B cell (primary cell): ENCODE results near the gene TET1. TPM values are rescaled to one million over a fixed set of nuclear protein-coding genes. Genes with fewer than 3 reads are reported as not detected.

Experiments
- ATAC-seq: fragments of 200-7000 bp; cut with Tn5 transposase; one replicate; pipeline ENCODE4 v1.10.0; 2021; ENCODE audit warnings: low read depth, mild to moderate bottlenecking, moderate number of reproducible peaks, moderate library complexity
- CTCF ChIA-PET: fragments of 350-600 bp; sonication (Branson Sonifier 250); formaldehyde crosslinking; loops from one replicate; lab custom pipeline; 2021; ENCODE audit warnings: antibody characterized with exemption, inconsistent platforms; lab: Charles Lee
- POLR2A ChIA-PET: fragments of 350-600 bp; sonication (Branson Sonifier 250); formaldehyde crosslinking; loops from one replicate; lab custom pipeline; 2021; ENCODE audit warnings: antibody characterized with exemption; lab: Charles Lee
- DNase-seq: peaks from one replicate; pipeline ENCODE4 v3.0.0; 2013
- H2AFZ ChIP-seq: 2 replicates; pipeline ENCODE4 v1.6.1; 2012; ENCODE audit warnings: mild to moderate bottlenecking, low read depth, low read length; ENCODE audit not compliant: insufficient read depth, poor library complexity, severe bottlenecking
- H3K27ac ChIP-seq, 2 donors: 1 replicate in 1 of 2; 2 replicates in 1 of 2; pipeline ENCODE4 v1.5.1; 2012 to 2013; ENCODE audit warnings: low read length in 2 of 2, mild to moderate bottlenecking in 2 of 2, moderate library complexity in 1 of 2
- H3K27me3 ChIP-seq, 4 experiments: fragments of 200-600 bp in 1 of 4; sonication (generic) in 1 of 4; replicated peaks in 1 of 4; 1 replicate in 2 of 4; 2 replicates in 2 of 4; pipeline versions ENCODE4 v1.6.1 to v1.7.0; 2013 to 2016; ENCODE audit warnings: low read length in 3 of 4, mild to moderate bottlenecking in 2 of 4, mixed read lengths in 1 of 4, moderate library complexity in 1 of 4; ENCODE audit not compliant: insufficient read depth in 4 of 4, control insufficient read depth in 3 of 4; ENCODE audit errors: control extremely low read depth in 1 of 4
- H3K36me3 ChIP-seq, 2 experiments: replicated peaks in 1 of 2; 1 replicate in 1 of 2; 2 replicates in 1 of 2; pipeline versions ENCODE4 v1.6.1 to v1.7.1; 2013; ENCODE audit warnings: low read length in 1 of 2; ENCODE audit not compliant: insufficient read depth in 2 of 2, control insufficient read depth in 1 of 2; ENCODE audit errors: control extremely low read depth in 1 of 2, extremely low read depth in 1 of 2
- H3K4me1 ChIP-seq, 2 donors: fragments of 200-600 bp in 1 of 2; sonication (generic) in 1 of 2; 1 replicate in 1 of 2; 2 replicates in 1 of 2; pipeline versions ENCODE4 v1.5.1 to v1.6.1; 2013 to 2017; ENCODE audit warnings: low read length in 2 of 2; ENCODE audit not compliant: control insufficient read depth in 2 of 2, insufficient read depth in 2 of 2
- H3K4me2 ChIP-seq: replicated peaks from 2 replicates; pipeline ENCODE3; 2012; ENCODE audit warnings: mild to moderate bottlenecking, low read depth, low read length; ENCODE audit not compliant: poor library complexity, severe bottlenecking
- H3K4me3 ChIP-seq, 5 experiments: fragments of 200-600 bp in 1 of 5; sonication (generic) in 1 of 5; 1 replicate in 3 of 5; 2 replicates in 2 of 5; pipeline versions ENCODE4 v1.5.1 to v1.7.0; 2011 to 2016; ENCODE audit warnings: low read length in 4 of 5, mild to moderate bottlenecking in 4 of 5, low read depth in 2 of 5, control low read depth in 1 of 5, moderate library complexity in 1 of 5; ENCODE audit not compliant: insufficient read depth in 1 of 5; ENCODE audit errors: control extremely low read depth in 1 of 5, extremely low read depth in 1 of 5
- H3K79me2 ChIP-seq: fragments of 200-600 bp; sonication (generic); one replicate; pipeline ENCODE4 v1.6.0; 2016; ENCODE audit warnings: low read length; ENCODE audit not compliant: control insufficient read depth, insufficient read depth
- H3K9ac ChIP-seq: fragments of 200-600 bp; sonication (generic); 2 replicates; pipeline ENCODE4 v1.6.1; 2017; ENCODE audit warnings: mild to moderate bottlenecking, low read length, moderate library complexity
- H3K9me3 ChIP-seq, 3 donors: one replicate each; pipeline versions ENCODE4 v1.6.1 to v1.7.1; 2013; ENCODE audit warnings: low read length in 2 of 3; ENCODE audit not compliant: control insufficient read depth in 2 of 3, insufficient read depth in 1 of 3; ENCODE audit errors: control extremely low read depth in 1 of 3
- H4K20me1 ChIP-seq: 2 replicates; pipeline ENCODE4 v1.6.0; 2012; ENCODE audit warnings: mild to moderate bottlenecking, low read length; ENCODE audit not compliant: insufficient read depth, control insufficient read depth, poor library complexity, severe bottlenecking
- H3K27ac Mint-ChIP-seq: one replicate; pipeline ENCODE4 v1.8.0; 2021; ENCODE audit warnings: mixed read lengths
- H3K27me3 Mint-ChIP-seq: one replicate; pipeline ENCODE4 v1.8.0; 2021; ENCODE audit warnings: mixed read lengths
- H3K4me1 Mint-ChIP-seq: one replicate; pipeline ENCODE4 v1.8.0; 2021; ENCODE audit warnings: mixed read lengths
- H3K4me3 Mint-ChIP-seq: one replicate; pipeline ENCODE4 v1.8.0; 2021; ENCODE audit warnings: mixed read lengths
- H3K9me3 Mint-ChIP-seq: one replicate; pipeline ENCODE4 v1.8.0; 2022; ENCODE audit warnings: mixed read lengths; ENCODE audit not compliant: insufficient read depth
- EZH2 ChIP-seq: IDR thresholded peaks from 2 replicates; pipeline ENCODE4 v1.6.1; 2012; ENCODE audit warnings: borderline replicate concordance, low read depth, mild to moderate bottlenecking, moderate library complexity, low read length; ENCODE audit not compliant: insufficient read depth, poor library complexity, severe bottlenecking
- WGBS: methylation state at CpG from one replicate; pipeline ENCODE4 v1.1.5; 2013; ENCODE audit warnings: missing lambda C conversion rate; ENCODE audit not compliant: insufficient coverage; 5-methylcytosine and 5-hydroxymethylcytosine counted together
- intact Hi-C: fragments of 100-400 bp; cut with micrococcal nuclease; formaldehyde crosslinking; loops from one replicate; pipeline ENCODE4 v1.10.0; 2022
- polyA plus RNA-seq: library from polyadenylated mRNA; depleted of rRNA; stranded (reverse); fragments of >200 nt; gene quantifications from 2 replicates; pipeline ENCODE4 v1.2.3, GENCODE V29; 2012
- total RNA-seq, 2 donors: library from RNA; stranded (reverse); fragments of 120-200 nt in 1 of 2; gene quantifications; 1 replicate in 1 of 2; 2 replicates in 1 of 2; pipeline versions ENCODE4 v1.2.3 to v1.2.4, GENCODE V29; 2013 to 2022
- TF ChIP-seq, protein P1 (sequence below): fragments of 200-600 bp; IDR thresholded peaks from one replicate; pipeline ENCODE4 v1.8.0; 2022; ENCODE audit warnings: antibody characterized with exemption, mild to moderate bottlenecking

Gene TET1
- total and polyA plus RNA-seq, 2 donors (not counting 1 experiment from before 2014, with no cell fraction given), result 0.30 to 1.4 TPM

DNA sequence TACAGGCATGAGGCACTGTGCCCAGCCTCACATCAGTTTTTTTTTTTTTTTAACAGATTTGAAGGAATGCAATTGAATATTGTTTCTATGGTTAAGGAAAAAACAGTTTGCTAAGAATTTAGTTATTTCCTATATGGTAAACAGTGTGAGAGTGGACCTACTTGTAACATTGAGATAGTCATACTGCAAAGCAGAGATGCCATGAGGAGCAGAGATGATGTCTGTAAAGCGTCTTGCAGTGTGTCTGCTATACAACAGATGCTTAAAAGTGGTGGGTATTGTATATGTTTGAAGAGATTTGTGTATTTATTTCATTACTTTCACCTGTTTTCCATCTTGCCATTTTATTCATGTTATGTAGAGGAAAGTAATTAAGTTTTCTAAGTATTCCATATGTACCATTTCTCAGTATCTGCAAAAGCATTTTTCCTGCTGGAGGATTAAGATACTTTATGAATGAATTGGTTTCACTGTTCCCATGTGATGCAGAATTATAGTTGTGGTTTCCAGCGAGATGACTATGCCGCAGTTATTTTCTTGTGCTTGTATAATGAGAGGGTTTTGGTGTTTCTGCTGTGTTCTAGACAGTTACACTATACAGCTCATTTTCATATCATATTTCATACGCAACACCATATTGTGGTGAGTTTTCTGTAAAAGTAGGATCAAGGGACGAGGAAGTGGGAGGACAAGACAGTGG is 26.6 kb downstream of the TET1 start:
- ChIA-PET CTCF (no interaction called here), POLR2A (interaction anchor here (0.7 kb wide), 1 partner anchor 333 kb away, joined by 4 read pairs; no protein-coding TSS in a partner anchor)
- no peaks in the 10 kb centered on the region for H3K9me3 ChIP-seq
- WGBS, result 82% methylated on average over 1 of the region's 5 CpGs
- no peak for DNase-seq
- no peaks in the 10 kb centered on the region for H3K79me2 ChIP-seq
- H3K4me1 Mint-ChIP-seq, result no peaks in the 10 kb centered on the region
- intact Hi-C loops, result no loop called here
- H3K4me2 ChIP-seq, result no peak overlapping the region
- no peaks in the 10 kb centered on the region for H3K27me3 Mint-ChIP-seq
- TF ChIP-seq, protein P1, sequence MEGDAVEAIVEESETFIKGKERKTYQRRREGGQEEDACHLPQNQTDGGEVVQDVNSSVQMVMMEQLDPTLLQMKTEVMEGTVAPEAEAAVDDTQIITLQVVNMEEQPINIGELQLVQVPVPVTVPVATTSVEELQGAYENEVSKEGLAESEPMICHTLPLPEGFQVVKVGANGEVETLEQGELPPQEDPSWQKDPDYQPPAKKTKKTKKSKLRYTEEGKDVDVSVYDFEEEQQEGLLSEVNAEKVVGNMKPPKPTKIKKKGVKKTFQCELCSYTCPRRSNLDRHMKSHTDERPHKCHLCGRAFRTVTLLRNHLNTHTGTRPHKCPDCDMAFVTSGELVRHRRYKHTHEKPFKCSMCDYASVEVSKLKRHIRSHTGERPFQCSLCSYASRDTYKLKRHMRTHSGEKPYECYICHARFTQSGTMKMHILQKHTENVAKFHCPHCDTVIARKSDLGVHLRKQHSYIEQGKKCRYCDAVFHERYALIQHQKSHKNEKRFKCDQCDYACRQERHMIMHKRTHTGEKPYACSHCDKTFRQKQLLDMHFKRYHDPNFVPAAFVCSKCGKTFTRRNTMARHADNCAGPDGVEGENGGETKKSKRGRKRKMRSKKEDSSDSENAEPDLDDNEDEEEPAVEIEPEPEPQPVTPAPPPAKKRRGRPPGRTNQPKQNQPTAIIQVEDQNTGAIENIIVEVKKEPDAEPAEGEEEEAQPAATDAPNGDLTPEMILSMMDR, result no peak
- no peak for TF ChIP-seq EZH2
- no peak overlapping the region for H2AFZ ChIP-seq
- ATAC-seq, result no peak
- H3K27ac ChIP-seq, result no peak overlapping the region
- H3K4me3 ChIP-seq, result no peak overlapping the region
- H3K27me3 ChIP-seq, result peaks cover 0 to 3% (median 0%) of the 10 kb centered on the region in 4 experiments
- H3K4me1 ChIP-seq, result no peaks in the 10 kb centered on the region
- H3K4me3 Mint-ChIP-seq, result no peak overlapping the region
- H3K9me3 Mint-ChIP-seq, result no peaks in the 10 kb centered on the region
- H3K9ac ChIP-seq, result no peak overlapping the region
- no peak overlapping the region for H3K27ac Mint-ChIP-seq
- H3K36me3 ChIP-seq, result no peaks in the 10 kb centered on the region
- H4K20me1 ChIP-seq, result no peaks in the 10 kb centered on the region

DNA sequence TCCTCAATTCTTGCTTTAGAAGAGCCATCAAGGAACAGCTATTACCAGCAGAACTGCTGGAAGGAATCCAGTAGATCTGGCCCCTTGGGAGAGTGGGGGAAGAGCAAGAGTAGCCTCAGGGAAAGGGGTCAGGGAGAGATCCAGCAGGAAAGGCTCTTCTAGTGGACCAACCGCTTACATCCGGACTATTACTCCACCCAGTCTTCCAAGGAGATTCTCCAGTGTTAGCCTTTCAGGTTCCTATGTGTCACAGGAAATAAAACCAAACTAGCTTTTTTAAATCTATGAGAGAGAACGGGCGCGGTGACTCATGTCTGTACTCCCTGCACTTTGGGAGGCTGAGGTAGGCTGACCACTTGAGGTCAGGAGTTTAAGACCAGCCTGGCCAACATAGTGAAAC is 34.3 kb downstream of the TET1 start:
- Mint-ChIP-seq H3K27me3 (peaks cover 3% of the 10 kb centered on the region), H3K4me3 (no peak overlapping the region), H3K9me3 (no peaks in the 10 kb centered on the region), H3K27ac (no peak overlapping the region), H3K4me1 (no peaks in the 10 kb centered on the region)
- Histone ChIP-seq H3K9ac (no peak overlapping the region), H4K20me1 (no peaks in the 10 kb centered on the region), H3K9me3 (no peaks in the 10 kb centered on the region), H3K27me3 (peaks cover 0 to 3% (median 0%) of the 10 kb centered on the region in 4 experiments), H3K4me1 (no peaks in the 10 kb centered on the region), H2AFZ (no peak overlapping the region), H3K36me3 (no peaks in the 10 kb centered on the region), H3K27ac (no peak overlapping the region), H3K4me3 (no peak overlapping the region), H3K79me2 (no peaks in the 10 kb centered on the region), H3K4me2 (no peak overlapping the region)
- no peak for TF ChIP-seq EZH2
- TF ChIP-seq, protein P1, result no peak
- CTCF ChIA-PET, result no interaction called here
- POLR2A ChIA-PET, result no interaction called here
- DNase-seq (no peak), ATAC-seq (no peak)
- intact Hi-C loops, result no loop called here
- WGBS, result no CpG with 5 or more reads among the region's 5 CpGs
